HG02981 (cell line): Measurements from ENCODE around the gene TRMT61A.

Source experiments
- ATAC-seq: cut with Tn5 transposase; IDR thresholded peaks from one replicate; pipeline ENCODE4 v1.9.1; 2021; ENCODE audit warnings: mild to moderate bottlenecking, moderate library complexity; ENCODE audit not compliant: unreplicated experiment

Gene TRMT61A

GRCh38 chr14:103545915-103546651 is 17.1 kb downstream of the TRMT61A start:
- ATAC-seq = no peak

GRCh38 chr14:103546652-103547454 is 17.9 kb downstream of the TRMT61A start:
- peak; percentile 58 for ATAC-seq

- no peak for ATAC-seq
These were observed 18.5 kb downstream of the TRMT61A start for GRCh38 chr14:103547455-103547940.

- no peak for ATAC-seq
These were observed 19.0 kb downstream of the TRMT61A start for GRCh38 chr14:103547941-103548462.

GRCh38 chr14:103548463-103549351 is 19.7 kb downstream of the TRMT61A start:
- no peak for ATAC-seq

- ATAC-seq = no peak
These were observed 20.6 kb downstream of the TRMT61A start for GRCh38 chr14:103549361-103550311.

- no peak for ATAC-seq
These were observed 21.7 kb downstream of the TRMT61A start for GRCh38 chr14:103550451-103551337.

- ATAC-seq = no peak
These were observed 22.4 kb downstream of the TRMT61A start for GRCh38 chr14:103551338-103551762.

GRCh38 chr14:103552011-103552845 is 23.2 kb downstream of the TRMT61A start:
- ATAC-seq = no peak

- no peak for ATAC-seq
These were observed 23.8 kb downstream of the TRMT61A start for GRCh38 chr14:103552846-103553210.

GRCh38 chr14:103555559-103556337 is 26.8 kb downstream of the TRMT61A start:
- no peak for ATAC-seq

GRCh38 chr14:103556946-103557758 is 28.2 kb downstream of the TRMT61A start:
- ATAC-seq = no peak

- no peak for ATAC-seq
These were observed 29.3 kb downstream of the TRMT61A start for GRCh38 chr14:103558071-103558882.

GRCh38 chr14:103559766-103560165 is 30.8 kb downstream of the TRMT61A start:
- ATAC-seq = no peak

GRCh38 chr14:103560691-103561090 is 31.7 kb downstream of the TRMT61A start:
- ATAC-seq = no peak
